Measurements from ENCODE around the gene LIAS. TPM values are rescaled to one million over a fixed set of nuclear protein-coding genes. Genes with fewer than 3 reads are reported as not detected.
A peak's percentile ranks its signal among the peaks of the same experiment; 100 is the strongest.
"Not testable (repeated sequence)": the region's sequence is repeated elsewhere in the genome, so short reads cannot be mapped to it uniquely, and the experiment has no call there.

The LIAS gene
- 10 to 100 TPM; 19.0 to 20.0 TPM for total RNA-seq
- long read RNA-seq, full-length matches to known transcripts: 14 of 17 reads
- long read RNA-seq, partial matches to known transcripts: 2 of 17 reads
- long read RNA-seq, other reads (novel, unspliced or antisense): 1 of 17 reads

- ATAC-seq: peak; percentile 86
- intact Hi-C loops (cut with DNase I, micrococcal nuclease): no loop called here
- peak; percentile 97 for DNase-seq
Measured at GRCh38 chr4:39458505-39459300, at the start of gene LIAS, which contains the start of gene RPL9. Gene LIAS (plus strand): TSS chr4:39459056. CDS start chr4:39459118, 62 bp downstream. Gene RPL9 (minus strand): TSS chr4:39458922. CDS start chr4:39458439, 483 bp downstream.

- DNase-seq (no peak), ATAC-seq (no peak)
- intact Hi-C loops (cut with DNase I, micrococcal nuclease): no loop called here
Measured at GRCh38 chr4:39410415-39410814, 48.4 kb upstream of the LIAS start.

GRCh38 chr4:39411561-39411960, 47.3 kb upstream of the LIAS start:
- intact Hi-C loops (cut with DNase I, micrococcal nuclease); ATAC-seq; DNase-seq: not testable (repeated sequence)

GRCh38 chr4:39415678-39416283, 43.1 kb upstream of the LIAS start:
- DNase-seq (no peak), ATAC-seq (no peak)
- intact Hi-C loops (cut with DNase I, micrococcal nuclease): no loop called here

GRCh38 chr4:39422247-39422646, 36.6 kb upstream of the LIAS start:
- ATAC-seq: no peak
- no peak for DNase-seq
- intact Hi-C loops (cut with DNase I, micrococcal nuclease): no loop called here

GRCh38 chr4:39425297-39425696, 33.6 kb upstream of the LIAS start:
- intact Hi-C loops (cut with DNase I, micrococcal nuclease); DNase-seq; ATAC-seq: not testable (repeated sequence)

GRCh38 chr4:39426728-39427127, 32.1 kb upstream of the LIAS start:
- ATAC-seq (no peak), DNase-seq (no peak)
- intact Hi-C loops (cut with DNase I, micrococcal nuclease): no loop called here

GRCh38 chr4:39427520-39428114, 31.2 kb upstream of the LIAS start:
- intact Hi-C loops (cut with DNase I, micrococcal nuclease): no loop called here
- ATAC-seq (no peak), DNase-seq (no peak)

- DNase-seq: no peak
- intact Hi-C loops (cut with DNase I, micrococcal nuclease): no loop called here
- ATAC-seq: no peak
Measured at GRCh38 chr4:39429476-39430334, 29.2 kb upstream of the LIAS start.

GRCh38 chr4:39433878-39434492, 24.9 kb upstream of the LIAS start:
- intact Hi-C loops (cut with DNase I, micrococcal nuclease): no loop called here
- DNase-seq: no peak
- ATAC-seq: no peak

GRCh38 chr4:39435659-39436563, 22.9 kb upstream of the LIAS start:
- DNase-seq (no peak), ATAC-seq (no peak)
- intact Hi-C loops (cut with DNase I, micrococcal nuclease): no loop called here

- intact Hi-C loops (cut with DNase I, micrococcal nuclease): no loop called here
Measured at GRCh38 chr4:39441593-39441992, 17.3 kb upstream of the LIAS start.

GRCh38 chr4:39442998-39443397, 15.9 kb upstream of the LIAS start:
- no peak for DNase-seq
- no peak for ATAC-seq
- intact Hi-C loops (cut with DNase I, micrococcal nuclease): no loop called here

More at GRCh38 chr4:39441593-39441992, 17.3 kb upstream of the LIAS start:
- no peak for ATAC-seq
- DNase-seq: no peak

GRCh38 chr4:39446483-39446841, 12.4 kb upstream of the LIAS start:
- intact Hi-C loops (cut with DNase I, micrococcal nuclease): no loop called here
- ATAC-seq (no peak), DNase-seq (no peak)

GRCh38 chr4:39446842-39447573, 11.8 kb upstream of the LIAS start:
- intact Hi-C loops (cut with DNase I, micrococcal nuclease): no loop called here
- ATAC-seq: peak; percentile 93
- DNase-seq: peak; percentile 75 to 88

- DNase-seq: no peak
- ATAC-seq: no peak
- intact Hi-C loops (cut with DNase I, micrococcal nuclease): no loop called here
Measured at GRCh38 chr4:39450618-39451017, 8.2 kb upstream of the LIAS start.

Data from left colon (tissue), 2 donors.